Inflammatory macrophage treated with lipopolysaccharide for 1 hour (primary cell): ENCODE data around the gene MAP7D3.
"Not testable (repeated sequence)": the region's sequence is repeated elsewhere in the genome, so short reads cannot be mapped to it uniquely, and the experiment has no call there.

Source experiments
- DNase-seq, 2 donors: peaks; one replicate each; pipeline ENCODE4 v3.0.0-alpha.2; 2020 to 2022

MAP7D3 gene

DNA sequence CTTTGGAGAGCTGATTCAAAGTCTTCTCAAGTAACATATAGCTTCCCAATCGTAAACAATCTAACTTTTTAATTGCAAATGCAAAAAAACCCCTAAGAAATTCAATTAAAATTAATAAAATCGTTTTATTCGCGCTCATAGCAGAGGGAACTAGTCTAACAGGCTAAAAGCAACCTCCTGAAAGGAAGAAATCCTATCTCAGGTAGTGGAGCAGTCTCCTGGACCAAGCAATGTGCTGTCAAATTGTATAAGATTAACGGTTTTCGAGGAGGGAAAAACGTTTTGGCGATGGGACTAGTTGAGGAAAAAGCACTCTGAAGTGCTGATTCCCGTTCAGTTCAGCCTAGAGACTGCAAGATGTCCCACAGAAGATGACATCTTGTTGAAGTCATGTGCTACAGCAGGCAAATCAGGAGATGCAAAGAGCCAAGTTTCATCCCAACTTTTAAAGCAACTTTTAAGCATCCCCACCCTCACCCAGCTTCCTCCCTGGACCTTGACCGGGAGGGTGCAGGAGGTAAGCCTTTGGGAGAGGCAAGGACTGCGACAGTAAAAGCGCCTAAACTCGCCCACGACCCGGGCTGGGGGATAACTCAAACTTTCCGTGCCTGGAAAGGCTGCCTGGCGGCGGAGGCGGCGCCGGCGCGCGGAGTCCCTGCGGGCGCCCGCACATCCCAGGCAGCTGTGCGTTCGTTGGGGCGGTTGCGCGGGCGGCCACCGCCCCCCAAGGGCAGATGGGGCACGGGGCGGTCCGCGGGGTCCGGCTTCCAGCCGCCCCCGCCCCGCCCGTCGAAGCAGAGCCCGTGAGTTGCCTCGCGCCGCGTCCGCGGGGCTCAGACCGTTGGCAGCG is 784 bp downstream of the MAP7D3 start:
- DNase-seq, result no peak

DNA sequence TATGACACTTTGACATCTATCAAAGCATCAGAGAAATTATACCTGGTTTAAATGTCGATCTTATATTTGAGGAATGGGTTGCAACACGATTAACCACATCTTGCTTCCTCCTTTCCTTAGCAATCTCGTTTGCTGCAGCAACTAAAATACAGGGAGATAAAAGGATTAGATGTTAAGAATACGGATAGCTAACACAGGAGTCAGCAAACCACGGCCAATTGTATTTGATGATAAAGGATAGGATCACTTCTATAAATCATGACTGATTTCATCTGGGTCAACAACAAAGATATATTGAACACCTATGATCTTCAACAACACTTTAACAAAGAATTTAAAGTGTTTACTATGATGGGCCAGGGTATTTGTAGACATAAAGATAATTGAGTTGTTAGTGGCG is 5.0 kb downstream of the MAP7D3 start:
- DNase-seq, result no peak

DNA sequence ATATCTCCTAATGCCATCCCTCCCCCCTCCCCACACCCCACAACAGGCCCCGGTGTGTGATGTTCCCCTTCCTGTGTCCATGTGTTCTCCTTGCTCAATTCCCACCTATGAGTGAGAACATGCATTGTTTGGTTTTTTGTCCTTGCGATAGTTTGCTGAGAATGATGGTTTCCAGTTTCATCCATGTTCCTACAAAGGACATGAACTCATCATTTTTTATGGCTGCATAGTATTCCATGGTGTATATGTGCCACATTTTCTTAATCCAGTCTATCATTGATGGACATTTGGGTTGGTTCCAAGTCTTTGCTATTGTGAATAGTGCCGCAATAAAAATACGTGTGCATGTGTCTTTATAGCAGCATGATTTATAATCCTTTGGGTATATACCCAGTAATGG is 13.4 kb downstream of the MAP7D3 start:
- not testable (repeated sequence) for DNase-seq

DNA sequence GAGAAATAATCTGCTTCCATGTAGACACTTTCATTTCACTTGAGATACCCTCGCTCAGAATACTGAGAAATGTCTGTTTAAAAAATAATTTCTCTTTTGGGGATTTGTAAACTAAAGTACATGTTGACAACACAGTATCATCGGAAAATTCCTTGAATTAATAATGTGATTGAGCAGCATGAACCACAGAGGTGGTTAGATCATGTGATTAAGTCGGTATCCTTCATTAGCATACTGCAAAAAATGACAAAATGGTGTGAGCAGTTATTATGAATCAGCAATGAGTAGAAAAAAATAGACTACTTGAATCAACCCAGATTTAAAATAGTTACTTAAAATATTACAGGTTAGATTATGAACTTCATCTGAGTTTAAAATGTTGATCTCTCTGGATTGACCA is 14.1 kb downstream of the MAP7D3 start:
- DNase-seq, result no peak

DNA sequence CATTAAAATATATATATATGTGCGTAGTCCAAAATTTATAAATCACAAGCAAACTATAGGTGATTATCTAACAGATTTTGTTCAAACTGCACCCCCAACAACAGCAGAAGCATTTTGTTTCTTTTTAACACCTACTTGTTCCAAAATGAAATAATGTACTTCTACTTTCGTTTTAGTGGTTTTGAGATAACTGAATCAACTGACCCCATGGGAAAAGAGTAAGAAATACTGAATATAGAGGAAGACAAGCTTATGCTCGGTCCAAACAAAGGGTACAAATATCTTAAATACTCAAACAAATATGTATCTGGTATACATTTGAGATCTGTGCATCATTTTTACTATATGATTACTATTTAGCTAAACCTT is 22.4 kb downstream of the MAP7D3 start:
- no peak for DNase-seq

DNA sequence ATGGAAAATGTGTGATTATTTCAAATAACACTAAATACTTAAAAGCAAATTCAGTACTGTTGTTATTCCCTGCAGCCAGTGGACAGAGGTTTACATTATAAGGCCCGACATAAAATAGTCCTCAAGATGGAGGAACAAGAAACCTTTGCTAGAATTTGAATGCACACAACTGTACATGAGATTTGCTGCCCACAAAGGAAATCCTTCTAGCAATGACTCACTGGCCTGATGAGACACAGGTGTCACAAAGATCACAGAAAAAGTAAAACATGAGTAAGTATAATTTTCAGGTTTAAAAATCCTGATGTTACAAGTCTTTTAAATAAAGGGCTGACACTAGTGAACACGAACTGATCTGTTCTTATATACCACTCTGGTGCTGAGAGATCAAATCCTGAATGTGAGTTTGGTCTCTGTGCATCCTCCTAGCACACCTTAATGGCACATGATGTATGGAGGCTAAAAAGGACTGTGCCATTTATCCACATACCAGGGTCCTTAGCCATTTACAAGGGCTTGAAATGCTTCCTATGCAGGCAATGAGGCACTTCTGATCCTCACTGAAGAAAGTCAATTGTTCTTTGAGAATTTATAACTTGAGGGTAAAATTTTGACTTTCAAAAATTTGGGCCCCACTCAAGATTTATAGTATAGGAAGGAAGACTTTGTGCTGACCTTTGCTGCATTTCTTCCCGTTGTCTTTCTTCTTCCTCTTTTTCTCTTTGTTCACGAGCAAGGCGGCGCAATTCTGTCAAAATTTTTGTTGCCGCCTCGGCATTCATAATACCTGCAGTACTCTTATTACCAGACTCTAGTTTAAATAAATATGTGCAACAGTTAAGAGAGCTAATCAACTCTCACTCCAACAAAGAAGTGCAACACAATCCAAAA is 23.0 kb downstream of the MAP7D3 start:
- no peak for DNase-seq

DNA sequence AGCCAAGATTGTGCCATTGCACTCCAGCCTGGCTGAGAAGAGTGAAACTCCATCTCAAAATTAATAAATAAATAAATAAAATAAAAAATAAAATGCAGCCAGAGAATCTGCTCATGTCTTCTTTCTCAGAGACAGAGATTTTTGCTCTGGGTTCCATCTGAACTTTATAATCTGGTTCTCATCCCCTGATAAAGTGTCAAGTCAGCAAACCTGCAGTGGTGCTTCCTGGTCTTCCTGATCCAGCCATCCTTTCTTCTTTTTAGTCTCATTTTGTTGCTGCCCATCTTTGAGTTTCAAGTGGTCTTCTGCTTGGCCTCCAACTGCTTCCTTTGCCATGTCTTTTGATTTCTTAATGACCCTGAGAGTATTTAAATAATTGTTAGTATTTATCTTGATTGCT is 24.1 kb downstream of the MAP7D3 start:
- DNase-seq, result no peak

DNA sequence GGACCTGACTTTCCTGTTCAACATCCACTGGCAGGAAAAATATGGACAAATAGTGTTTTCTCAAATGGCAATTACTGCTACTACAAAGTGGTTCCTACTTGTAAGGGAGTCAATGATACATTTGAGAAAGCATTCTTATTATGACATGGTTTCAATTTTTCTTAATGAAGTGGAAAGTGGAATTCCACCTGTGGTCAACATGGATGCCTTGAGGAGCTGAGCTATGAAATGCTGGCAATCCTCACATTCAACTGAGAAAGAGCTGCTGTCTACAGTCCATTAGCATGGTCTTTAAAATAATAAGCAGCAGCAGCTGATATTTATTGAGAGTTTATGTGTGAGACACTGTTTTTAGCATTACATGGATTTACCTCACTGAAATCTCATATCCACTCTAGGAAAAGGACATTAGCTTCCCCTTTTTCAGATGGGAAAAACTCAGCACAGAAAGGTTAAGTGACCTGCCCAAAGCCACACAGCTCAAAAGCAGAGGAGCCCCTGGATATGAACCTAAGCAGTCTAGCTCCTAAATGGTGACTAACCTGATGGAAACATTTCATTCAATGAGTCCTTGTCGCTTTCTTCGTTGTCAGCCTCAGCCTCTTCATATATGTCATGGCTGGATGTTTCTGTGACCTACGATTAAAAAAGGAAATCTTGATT is 29.2 kb downstream of the MAP7D3 start:
- no peak for DNase-seq

DNA sequence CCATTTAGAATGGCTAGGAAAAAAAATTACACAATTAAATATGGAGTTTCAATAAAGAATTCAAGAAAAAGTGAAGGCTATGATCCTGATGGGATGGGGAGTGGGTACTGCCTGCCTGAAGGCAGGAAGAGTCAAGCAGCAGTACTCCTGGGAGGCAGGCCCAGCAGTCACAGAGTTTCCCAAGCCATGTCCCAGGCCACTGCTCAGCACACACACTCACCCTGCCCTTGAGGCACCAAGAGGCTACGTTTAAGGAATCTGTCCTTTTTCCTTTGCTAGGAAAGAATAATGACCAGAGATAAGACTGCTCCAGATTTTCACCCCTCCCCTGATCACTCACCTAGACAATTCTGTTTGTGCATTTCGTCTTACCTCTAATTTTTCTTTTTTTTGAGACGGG is 30.2 kb downstream of the MAP7D3 start:
- no peak for DNase-seq

DNA sequence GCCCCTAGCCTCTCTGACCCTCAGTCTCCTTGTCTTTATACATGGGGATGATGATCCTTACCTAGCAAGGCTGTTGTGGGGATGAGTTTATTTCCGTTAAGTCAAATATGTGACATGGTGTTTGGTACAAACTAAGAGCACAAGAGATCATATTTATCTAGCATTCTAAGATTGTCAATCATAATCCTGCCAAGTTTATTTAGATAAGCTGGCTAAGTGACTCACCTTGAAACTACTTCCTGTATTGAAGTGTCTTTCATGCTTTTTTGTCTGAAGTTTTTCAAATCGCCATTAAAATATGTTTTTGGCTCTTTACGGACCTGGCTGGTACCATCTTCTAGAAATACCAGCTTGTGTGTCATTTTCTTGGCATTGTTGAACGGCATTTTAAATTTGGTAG is 30.7 kb downstream of the MAP7D3 start:
- DNase-seq, result no peak

DNA sequence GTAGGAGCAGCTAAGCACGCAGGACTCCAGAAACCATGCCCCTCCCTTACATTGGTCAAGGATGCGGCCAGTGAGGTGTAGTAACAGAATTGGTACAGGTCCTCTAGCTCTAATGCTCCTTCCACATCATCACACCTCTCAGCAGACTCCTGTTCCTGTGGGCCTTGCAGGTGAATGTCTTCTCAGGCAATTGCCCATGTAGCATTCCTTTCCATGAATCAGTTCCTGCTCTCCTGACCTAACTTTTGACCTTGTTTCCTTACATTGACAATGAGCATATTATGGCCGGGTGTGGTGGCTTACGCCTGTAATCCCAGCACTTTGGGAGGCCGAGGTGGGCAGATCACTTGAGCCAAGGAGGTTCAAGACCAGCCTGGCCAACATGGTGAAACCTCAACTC is 31.3 kb downstream of the MAP7D3 start:
- no peak for DNase-seq

DNA sequence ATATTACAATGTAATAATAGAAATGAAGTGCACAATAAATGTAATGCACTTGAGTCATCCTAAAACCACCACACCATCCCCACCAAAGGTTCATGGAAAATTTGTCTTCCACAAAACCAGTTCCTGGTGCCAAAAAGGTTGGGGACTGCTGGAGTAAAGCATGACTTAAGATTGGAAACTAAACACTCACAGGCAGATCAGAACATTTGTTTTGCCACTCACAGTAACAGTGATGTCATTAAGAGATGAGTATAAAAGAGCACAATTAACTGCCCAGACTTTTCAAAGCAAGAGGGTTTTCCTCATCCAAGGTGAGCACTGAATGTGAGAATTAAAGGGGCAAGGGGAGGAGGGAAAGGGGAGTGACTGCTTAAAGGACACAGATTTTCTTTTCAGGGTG is 35.6 kb downstream of the MAP7D3 start:
- DNase-seq, result no peak

DNA sequence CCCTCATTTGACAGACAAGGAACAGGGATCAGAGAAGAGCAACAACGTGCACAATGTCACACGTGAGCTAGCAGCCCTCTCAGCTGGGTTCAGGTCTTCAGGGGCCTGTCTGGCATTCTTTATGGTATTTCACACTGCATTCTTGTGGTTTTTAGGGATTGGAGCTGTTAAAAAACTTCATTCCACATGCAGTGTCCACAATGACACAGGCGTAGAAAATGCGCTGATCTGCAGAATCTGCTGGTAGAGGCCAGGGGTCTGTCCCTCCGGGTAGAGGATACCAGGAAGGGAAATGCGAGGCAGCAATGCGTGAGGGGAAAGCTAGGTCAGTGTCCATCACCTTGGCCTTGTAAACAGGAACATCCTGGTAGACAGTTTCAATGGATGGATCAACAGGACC is 36.6 kb downstream of the MAP7D3 start:
- DNase-seq, result no peak

DNA sequence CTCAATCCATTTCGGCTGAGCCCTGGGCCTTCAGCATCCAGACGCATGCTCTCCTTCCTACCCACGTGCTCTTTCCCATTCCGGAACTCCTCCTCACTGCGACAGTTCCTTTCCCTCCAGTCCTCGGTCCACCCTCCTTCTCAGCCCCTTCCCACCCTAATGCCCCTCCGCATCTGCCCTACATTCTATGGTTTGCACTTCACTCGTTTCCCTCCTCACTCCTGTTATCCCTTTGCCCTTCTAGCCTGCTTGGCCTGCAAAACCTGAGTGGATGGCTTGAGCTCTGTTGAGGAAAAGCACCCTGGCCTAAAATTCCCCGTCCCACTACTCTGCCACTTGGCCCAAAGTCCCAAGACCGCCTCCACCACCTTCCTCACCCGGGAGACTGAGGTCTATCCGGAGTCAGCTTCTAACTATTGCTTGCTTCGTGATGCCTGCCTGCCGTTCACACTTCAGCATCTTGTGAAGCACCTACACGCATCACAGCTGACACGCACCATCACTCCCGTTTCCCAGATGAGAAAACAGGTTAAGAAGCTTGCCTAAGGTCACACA is 38.6 kb downstream of the MAP7D3 start:
- no peak for DNase-seq

DNA sequence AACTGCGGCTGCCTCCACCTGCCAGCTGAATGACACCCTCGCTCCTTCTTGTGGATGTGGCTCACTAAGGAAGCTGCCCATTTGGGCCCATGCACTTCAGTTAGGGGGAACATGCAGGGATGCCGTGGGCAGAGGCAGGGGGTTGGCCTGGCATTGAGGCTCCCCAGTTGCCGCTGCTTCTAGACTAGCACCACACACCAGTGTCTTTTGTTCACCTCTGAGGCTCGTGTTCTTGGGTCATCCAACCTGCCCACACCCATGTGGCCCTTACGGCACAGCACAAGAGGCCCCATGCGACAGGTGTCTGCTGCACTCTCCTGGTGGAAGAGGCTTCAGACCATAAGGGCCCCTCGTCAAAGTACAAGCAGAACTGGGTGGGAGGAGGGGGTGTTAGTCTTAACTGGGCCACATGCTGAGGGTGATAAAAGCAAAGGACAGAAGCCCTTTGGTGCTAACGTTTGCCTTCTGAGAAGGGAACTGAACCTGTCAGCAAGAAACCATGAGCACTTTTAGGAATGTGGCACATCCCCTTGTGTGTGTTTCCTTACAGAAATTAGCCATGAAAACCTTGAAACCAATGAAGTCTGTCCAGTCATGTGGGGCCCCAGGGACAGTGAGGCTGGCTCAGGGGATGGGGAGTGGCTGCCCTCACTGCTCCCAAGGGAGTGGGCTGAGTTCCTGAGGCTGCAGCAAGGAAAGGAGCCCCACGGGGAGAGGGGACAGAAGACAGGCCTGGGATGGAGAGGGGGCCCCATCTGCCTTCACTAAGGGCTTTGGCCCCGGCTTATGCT is 39.2 kb downstream of the MAP7D3 start:
- DNase-seq, result no peak

DNA sequence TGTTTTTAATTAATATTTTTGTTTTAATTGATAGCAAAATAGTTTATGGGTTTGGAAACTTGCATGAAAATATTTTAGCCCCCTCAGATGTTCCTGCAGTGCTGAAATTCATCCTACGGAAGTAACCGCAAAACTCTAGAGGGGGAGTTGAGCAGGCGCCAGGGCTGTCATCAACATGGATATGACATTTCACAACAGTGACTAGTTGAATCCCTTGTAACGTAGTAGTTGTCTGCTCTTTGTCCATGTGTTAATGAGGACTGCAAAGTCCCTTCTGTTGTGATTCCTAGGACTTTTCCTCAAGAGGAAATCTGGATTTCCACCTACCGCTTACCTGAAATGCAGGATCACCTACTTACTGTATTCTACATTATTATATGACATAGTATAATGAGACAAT is 40.4 kb downstream of the MAP7D3 start:
- peak in 1 of 2 donors; percentile 33 for DNase-seq

DNA sequence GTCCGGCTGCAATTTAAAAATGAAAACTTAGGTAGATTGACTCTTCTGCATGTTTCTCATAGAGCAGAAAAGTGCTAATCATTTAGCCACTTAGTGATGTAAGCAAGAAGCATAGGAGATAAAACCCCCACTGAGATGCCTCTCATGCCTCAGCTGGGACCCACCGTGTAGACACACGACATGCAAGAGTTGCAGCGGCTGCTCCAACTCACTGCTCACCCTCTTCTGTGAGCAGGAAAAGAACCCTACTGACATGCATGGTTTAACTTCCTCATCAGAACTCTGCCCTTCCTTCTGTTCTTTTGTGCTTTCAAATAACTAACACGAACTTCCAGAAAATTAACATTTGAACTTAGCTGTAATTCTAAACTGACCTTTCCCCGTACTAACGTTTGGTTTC is 41.0 kb downstream of the MAP7D3 start:
- no peak for DNase-seq

DNA sequence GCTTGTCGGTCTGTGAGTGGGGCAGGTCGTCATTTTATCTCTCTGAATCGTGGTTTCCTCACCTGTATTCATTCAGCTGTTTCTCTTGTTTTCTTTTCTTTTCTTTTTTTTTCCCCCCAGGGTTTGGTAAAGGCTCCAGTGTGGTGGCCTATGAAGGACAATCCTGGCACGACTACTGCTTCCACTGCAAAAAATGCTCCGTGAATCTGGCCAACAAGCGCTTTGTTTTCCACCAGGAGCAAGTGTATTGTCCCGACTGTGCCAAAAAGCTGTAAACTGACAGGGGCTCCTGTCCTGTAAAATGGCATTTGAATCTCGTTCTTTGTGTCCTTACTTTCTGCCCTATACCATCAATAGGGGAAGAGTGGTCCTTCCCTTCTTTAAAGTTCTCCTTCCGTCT is 41.4 kb downstream of the MAP7D3 start:
- DNase-seq, result no peak

DNA sequence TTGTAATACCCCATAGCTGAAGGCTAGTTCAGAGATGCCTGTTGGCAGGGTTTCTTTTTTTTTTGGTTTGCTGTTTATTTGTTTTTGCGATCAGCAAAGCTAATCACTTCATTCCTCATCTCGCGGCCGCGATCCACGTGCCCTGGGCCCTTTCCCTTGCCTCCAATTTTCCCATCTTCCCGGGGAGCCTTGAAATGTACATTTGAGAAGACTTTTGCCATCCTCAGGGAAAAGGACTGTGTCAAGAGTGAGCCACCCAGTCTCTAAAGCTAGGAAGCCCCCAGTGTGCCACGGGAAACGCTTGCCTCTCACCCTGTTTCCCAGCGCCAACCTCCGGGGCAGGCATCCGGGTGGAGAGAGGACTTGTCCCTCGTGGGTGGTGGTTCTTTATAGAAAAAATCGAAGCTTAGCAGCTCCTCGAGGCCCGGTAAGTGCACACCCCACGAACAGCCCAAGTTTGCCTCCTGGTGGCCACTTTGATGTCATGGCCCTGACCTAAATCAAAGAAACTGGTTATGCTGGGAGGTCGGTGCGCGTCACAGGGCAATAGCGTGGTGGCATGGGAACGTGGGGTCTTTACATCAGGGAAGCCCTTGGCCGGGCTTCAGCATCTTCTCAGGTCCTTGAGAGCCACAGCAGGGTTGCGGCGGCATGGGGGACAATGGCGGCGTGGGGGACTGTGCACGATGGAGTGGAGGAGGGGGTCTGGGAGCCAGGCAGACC is 42.0 kb downstream of the MAP7D3 start:
- DNase-seq, result peak in 1 of 2 donors; percentile 22

DNA sequence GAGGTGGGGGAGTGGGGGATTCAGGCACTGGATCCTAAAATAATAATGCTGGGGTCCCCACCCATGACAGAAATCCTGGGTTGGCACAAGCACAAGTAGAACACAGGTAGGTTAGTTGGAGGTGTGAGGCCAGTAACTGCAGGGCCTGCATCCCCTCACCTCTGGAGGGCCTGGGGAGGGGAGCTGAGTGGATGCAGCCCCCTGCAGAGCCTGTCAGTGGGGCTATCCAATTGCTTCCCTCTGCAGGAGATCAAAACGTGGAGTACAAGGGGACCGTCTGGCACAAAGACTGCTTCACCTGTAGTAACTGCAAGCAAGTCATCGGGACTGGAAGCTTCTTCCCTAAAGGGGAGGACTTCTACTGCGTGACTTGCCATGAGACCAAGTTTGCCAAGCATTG is 43.7 kb downstream of the MAP7D3 start:
- no peak for DNase-seq

DNA sequence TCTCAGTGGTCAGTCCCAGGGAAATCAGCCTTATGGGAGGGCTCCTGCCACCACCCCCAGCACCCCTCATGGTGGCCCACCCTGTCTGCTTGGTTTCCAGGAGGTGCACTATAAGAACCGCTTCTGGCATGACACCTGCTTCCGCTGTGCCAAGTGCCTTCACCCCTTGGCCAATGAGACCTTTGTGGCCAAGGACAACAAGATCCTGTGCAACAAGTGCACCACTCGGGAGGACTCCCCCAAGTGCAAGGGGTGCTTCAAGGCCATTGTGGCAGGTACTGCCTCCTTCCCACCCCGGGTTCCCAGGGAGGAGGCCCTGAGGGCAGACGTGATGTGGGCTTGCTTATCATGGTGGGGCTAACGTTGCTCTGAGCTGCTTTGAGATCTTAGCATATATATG is 44.3 kb downstream of the MAP7D3 start:
- DNase-seq, result no peak

DNA sequence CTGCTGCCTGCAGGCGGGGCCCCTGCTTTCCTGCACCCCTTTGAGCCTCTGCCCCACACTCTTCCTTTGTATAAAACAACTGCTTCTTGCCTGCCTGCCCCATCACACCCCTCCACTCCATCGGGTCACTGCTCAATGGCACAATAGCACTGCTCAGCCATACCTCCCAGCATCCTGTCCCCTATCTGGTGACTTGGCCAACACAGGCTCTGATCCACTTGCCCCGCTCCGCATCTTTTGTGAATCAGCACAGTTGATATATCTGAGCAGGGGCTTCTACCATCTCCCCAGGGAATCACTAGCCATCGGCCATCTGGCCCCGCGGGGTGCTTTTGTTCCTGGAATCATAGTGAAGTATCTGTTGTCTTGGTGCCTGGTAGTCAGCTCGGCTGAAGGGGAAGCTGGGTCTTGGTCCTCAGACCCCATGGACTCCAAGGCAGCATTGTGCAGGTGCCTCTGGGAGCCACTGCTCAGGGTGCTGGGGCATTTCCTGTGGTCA is 45.3 kb downstream of the MAP7D3 start:
- DNase-seq, result no peak
